HEK293T (cell line): ENCODE data around the gene ME3.

ENCODE experiments used
- CTCF ChIA-PET: fragments of 350-600 bp; formaldehyde crosslinking; extraction: SDS; loops from one replicate; lab custom pipeline; 2021; ENCODE audit warnings: antibody characterized with exemption, inconsistent platforms; lab: Yijun Ruan, JAX
- POLR2A ChIA-PET: fragments of 350-600 bp; formaldehyde crosslinking; extraction: SDS; loops from one replicate; lab custom pipeline; 2020; ENCODE audit warnings: antibody characterized with exemption, inconsistent platforms; lab: Yijun Ruan, JAX
- DNase-seq: peaks from one replicate; pipeline ENCODE4 v3.0.0; 2012; ENCODE audit warnings: mixed read lengths; ENCODE audit errors: extremely low spot score
- ARNT ChIP-seq: fragments of 450-650 bp; IDR thresholded peaks from 2 replicates; pipeline ENCODE4 v1.6.1; 2017; ENCODE audit warnings: mild to moderate bottlenecking
- BHLHE40 ChIP-seq: fragments of 450-650 bp; IDR thresholded peaks from 2 replicates; pipeline ENCODE4 v1.6.1; 2016; ENCODE audit warnings: mild to moderate bottlenecking, moderate library complexity, borderline replicate concordance
- CTBP1 ChIP-seq: fragments of 450-650 bp; IDR thresholded peaks from 2 replicates; pipeline ENCODE4 v1.6.1; 2016; ENCODE audit warnings: borderline replicate concordance
- ELF4 ChIP-seq: fragments of 450-650 bp; IDR thresholded peaks from 2 replicates; pipeline ENCODE4 v1.6.1; 2017; ENCODE audit warnings: antibody characterized with exemption
- FOXA1 ChIP-seq: fragments of 450-650 bp; IDR thresholded peaks from 2 replicates; pipeline ENCODE4 v1.6.1; 2016; ENCODE audit warnings: mild to moderate bottlenecking
- FOXK2 ChIP-seq: fragments of 450-650 bp; IDR thresholded peaks from 2 replicates; pipeline ENCODE4 v1.6.1; 2016; ENCODE audit warnings: mild to moderate bottlenecking
- FOXM1 ChIP-seq: fragments of 450-650 bp; IDR thresholded peaks from 2 replicates; pipeline ENCODE4 v1.6.1; 2017; ENCODE audit warnings: mild to moderate bottlenecking, borderline replicate concordance
- HDGF ChIP-seq: fragments of 450-650 bp; IDR thresholded peaks from 2 replicates; pipeline ENCODE4 v1.6.1; 2017; ENCODE audit warnings: antibody characterized with exemption, borderline replicate concordance
- L3MBTL2 ChIP-seq: fragments of 450-650 bp; conservative IDR thresholded peaks from 2 replicates; pipeline ENCODE4 v1.6.1; 2016; ENCODE audit warnings: mild to moderate bottlenecking
- LEF1 ChIP-seq: fragments of 450-650 bp; IDR thresholded peaks from 2 replicates; pipeline ENCODE4 v1.6.1; 2017; ENCODE audit warnings: mild to moderate bottlenecking, borderline replicate concordance
- NFRKB ChIP-seq: fragments of 450-650 bp; IDR thresholded peaks from 2 replicates; pipeline ENCODE4 v1.6.1; 2016; ENCODE audit warnings: mild to moderate bottlenecking, moderate library complexity
- SP1 ChIP-seq: fragments of 450-650 bp; IDR thresholded peaks from 2 replicates; pipeline ENCODE4 v1.6.1; 2017
- SUZ12 ChIP-seq: fragments of 450-650 bp; IDR thresholded peaks from 2 replicates; pipeline ENCODE4 v1.6.1; 2016; ENCODE audit warnings: mild to moderate bottlenecking
- TARDBP ChIP-seq: fragments of 450-650 bp; IDR thresholded peaks from 2 replicates; pipeline ENCODE4 v1.6.1; 2016
- ZNF384 ChIP-seq: fragments of 450-650 bp; IDR thresholded peaks from 2 replicates; pipeline ENCODE4 v1.6.1; 2016
- TF ChIP-seq, protein P1 (sequence below): fragments of 450-650 bp; IDR thresholded peaks from 2 replicates; pipeline ENCODE4 v1.6.1; 2016

ME3 gene

GRCh38 chr11:86641537-86642261 lies 30.7 kb downstream of the ME3 start:
- no peak for DNase-seq
- CTCF ChIA-PET, result no interaction called here
- POLR2A ChIA-PET, result no interaction called here
- TF ChIP-seq FOXM1, result no peak
- no peak for TF ChIP-seq SP1
- TF ChIP-seq, protein P1, sequence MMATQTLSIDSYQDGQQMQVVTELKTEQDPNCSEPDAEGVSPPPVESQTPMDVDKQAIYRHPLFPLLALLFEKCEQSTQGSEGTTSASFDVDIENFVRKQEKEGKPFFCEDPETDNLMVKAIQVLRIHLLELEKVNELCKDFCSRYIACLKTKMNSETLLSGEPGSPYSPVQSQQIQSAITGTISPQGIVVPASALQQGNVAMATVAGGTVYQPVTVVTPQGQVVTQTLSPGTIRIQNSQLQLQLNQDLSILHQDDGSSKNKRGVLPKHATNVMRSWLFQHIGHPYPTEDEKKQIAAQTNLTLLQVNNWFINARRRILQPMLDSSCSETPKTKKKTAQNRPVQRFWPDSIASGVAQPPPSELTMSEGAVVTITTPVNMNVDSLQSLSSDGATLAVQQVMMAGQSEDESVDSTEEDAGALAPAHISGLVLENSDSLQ, result no peak
- no peak for TF ChIP-seq NFRKB
- TF ChIP-seq LEF1, result no peak
- no peak for TF ChIP-seq ZNF384
- TF ChIP-seq ARNT, result no peak
- TF ChIP-seq TARDBP, result no peak
- TF ChIP-seq SUZ12, result no peak
- no peak for TF ChIP-seq BHLHE40
- TF ChIP-seq HDGF, result no peak
- no peak for TF ChIP-seq ELF4
- TF ChIP-seq FOXK2, result no peak
- no peak for TF ChIP-seq CTBP1
- TF ChIP-seq FOXA1, result no peak
- no peak for TF ChIP-seq L3MBTL2

- CTCF ChIA-PET, result interaction anchor here (2.1 kb wide), 1 partner anchor 31 kb away, joined by 13 read pairs; no protein-coding TSS in a partner anchor
- no peak for DNase-seq
- TF ChIP-seq L3MBTL2 (no peak), BHLHE40 (no peak)
- POLR2A ChIA-PET, result no interaction called here
These were observed 33.3 kb downstream of the ME3 start for GRCh38 chr11:86639137-86639536.

DNA sequence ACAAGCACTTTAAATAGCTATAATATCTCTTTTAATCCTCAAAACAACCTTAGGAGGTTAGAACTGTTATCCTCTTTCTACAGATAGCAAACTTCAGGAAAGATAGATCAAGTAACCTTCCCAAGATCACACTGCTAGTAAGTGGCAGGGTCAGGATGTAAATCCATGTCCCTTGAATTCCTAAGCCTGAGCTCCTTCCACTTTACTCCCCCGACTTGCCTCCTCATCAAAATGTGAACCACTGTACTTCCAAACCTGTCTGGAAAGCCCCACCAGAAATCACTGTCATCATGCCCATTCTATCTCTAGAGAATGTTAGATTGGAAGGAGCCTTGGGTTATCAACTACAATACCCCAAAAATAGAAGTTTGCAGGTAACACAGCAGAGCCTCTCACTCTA lies 33.7 kb downstream of the ME3 start:
- ChIA-PET POLR2A (no interaction called here), CTCF (interaction anchor here (2.1 kb wide), 1 partner anchor 31 kb away, joined by 13 read pairs; no protein-coding TSS in a partner anchor)
- TF ChIP-seq ZNF384 (no peak), BHLHE40 (no peak), FOXA1 (no peak), CTBP1 (no peak), L3MBTL2 (no peak), FOXK2 (no peak), SUZ12 (no peak)
- DNase-seq, result no peak

DNA sequence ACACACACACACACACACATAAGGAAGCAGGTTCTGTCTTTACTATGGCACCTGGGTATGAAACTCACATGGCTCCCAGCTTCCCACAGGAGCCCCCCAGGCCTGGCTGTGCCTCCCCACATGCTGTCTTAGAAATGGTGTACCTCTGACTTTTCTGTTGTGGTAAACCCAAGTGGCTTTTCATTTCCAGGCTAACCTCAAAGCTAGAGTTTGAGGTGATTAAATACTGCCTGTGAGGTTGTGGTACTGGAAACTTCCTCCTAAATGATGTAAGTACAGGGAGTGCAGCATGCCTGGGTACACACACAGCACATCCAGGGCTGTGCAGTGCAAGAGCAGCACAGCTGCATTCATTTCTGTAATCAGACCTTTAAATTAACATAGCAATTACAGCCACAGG lies 34.4 kb downstream of the ME3 start:
- ChIA-PET POLR2A (no interaction called here), CTCF (interaction anchor here (2.1 kb wide), 1 partner anchor 30 kb away, joined by 13 read pairs; no protein-coding TSS in a partner anchor)
- DNase-seq, result no peak
- TF ChIP-seq BHLHE40, result no peak
- no peak for TF ChIP-seq ELF4
- no peak for TF ChIP-seq TARDBP
- TF ChIP-seq ARNT, result no peak
- TF ChIP-seq ZNF384, result no peak
- no peak for TF ChIP-seq FOXA1
- TF ChIP-seq, protein P1, result no peak
- no peak for TF ChIP-seq LEF1

DNA sequence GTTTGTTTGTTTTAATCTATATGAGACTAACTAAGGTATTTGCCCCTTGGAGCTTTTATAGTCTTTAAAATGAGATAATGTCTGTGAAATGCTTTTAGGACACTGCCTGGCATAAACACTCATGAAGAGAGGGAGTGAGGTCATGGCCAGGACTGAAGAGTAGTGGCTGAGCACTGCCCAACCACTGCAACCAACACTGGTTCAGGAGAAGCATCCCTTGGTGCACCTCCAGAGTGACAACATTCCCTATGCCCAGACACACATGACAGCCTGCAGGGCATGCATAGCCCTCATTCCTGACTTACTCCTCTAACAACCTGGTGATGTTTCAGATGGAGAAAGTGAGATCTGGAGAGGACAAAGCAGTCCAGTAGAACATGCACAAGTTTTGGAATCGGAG lies 36.1 kb downstream of the ME3 start:
- ChIA-PET POLR2A (interaction anchor here (0.6 kb wide), 1 partner anchor 152 kb away, joined by 3 read pairs; no protein-coding TSS in a partner anchor), CTCF (interaction anchor here (1.0 to 1.1 kb wide), 2 partner anchors 28 to 179 kb away, joined by 3 to 6 read pairs; no protein-coding TSS in a partner anchor)
- peak; percentile 16 for DNase-seq
- no peak for TF ChIP-seq ARNT
- no peak for TF ChIP-seq ZNF384
- TF ChIP-seq HDGF, result no peak
- no peak for TF ChIP-seq ELF4

- TF ChIP-seq FOXM1 (no peak), SUZ12 (no peak), TARDBP (no peak), LEF1 (no peak), FOXK2 (no peak), BHLHE40 (no peak), ELF4 (no peak), CTBP1 (no peak), SP1 (no peak), FOXA1 (no peak), L3MBTL2 (no peak), ARNT (no peak), ZNF384 (no peak)
- TF ChIP-seq, protein P1, result no peak
- DNase-seq, result peak; percentile 50
- CTCF ChIA-PET, result interaction anchor here (0.5 kb wide), 1 partner anchor 166 kb away, joined by 3 read pairs; no protein-coding TSS in a partner anchor
- POLR2A ChIA-PET, result interaction anchor here (1.1 kb wide), 1 partner anchor 167 kb away, joined by 3 read pairs; the partner anchor contains the start of gene PRSS23
These were observed 39.7 kb downstream of the ME3 start for GRCh38 chr11:86632499-86633269.
